Retinal pigment epithelial cell (primary cell): ENCODE results near the gene C1orf174.

ENCODE experiments used
- DNase-seq: peaks from one replicate; pipeline ENCODE4 v3.0.0-alpha.2; 2010; ENCODE audit warnings: low read depth
- H3K4me3 ChIP-seq: 2 replicates; pipeline ENCODE4 v1.5.1; 2011; ENCODE audit warnings: mild to moderate bottlenecking, low read length, control low read depth, moderate library complexity
- CTCF ChIP-seq: conservative IDR thresholded peaks from 2 replicates; pipeline ENCODE4 v1.5.1; 2011; ENCODE audit warnings: low read depth, low read length, control low read depth, inconsistent platforms

Gene C1orf174

GRCh38 chr1:3925256-3925655, 25.2 kb upstream of the C1orf174 start:
- no peak for TF ChIP-seq CTCF
- no peak for DNase-seq
- no peak overlapping the region for H3K4me3 ChIP-seq

GRCh38 chr1:3924825-3925220, 24.8 kb upstream of the C1orf174 start:
- no peak for DNase-seq
- H3K4me3 ChIP-seq, result no peak overlapping the region
- no peak for TF ChIP-seq CTCF

- H3K4me3 ChIP-seq, result no peak overlapping the region
- no peak for TF ChIP-seq CTCF
- DNase-seq, result no peak
Measured at GRCh38 chr1:3924186-3924824, 24.2 kb upstream of the C1orf174 start.

- DNase-seq, result no peak
- TF ChIP-seq CTCF, result no peak
- H3K4me3 ChIP-seq, result no peak overlapping the region
Measured at GRCh38 chr1:3923378-3924185, 23.5 kb upstream of the C1orf174 start.

- TF ChIP-seq CTCF, result no peak
- DNase-seq, result no peak
- no peak overlapping the region for H3K4me3 ChIP-seq
Measured at GRCh38 chr1:3922851-3923250, 22.8 kb upstream of the C1orf174 start.

GRCh38 chr1:3922201-3922725, 22.2 kb upstream of the C1orf174 start:
- TF ChIP-seq CTCF, result no peak
- DNase-seq, result no peak
- no peak overlapping the region for H3K4me3 ChIP-seq

- TF ChIP-seq CTCF, result no peak
- DNase-seq, result no peak
- no peak overlapping the region for H3K4me3 ChIP-seq
Measured at GRCh38 chr1:3921765-3922164, 21.7 kb upstream of the C1orf174 start.
